Measurements from ENCODE around the gene WWP2. TPM values are rescaled to one million over a fixed set of nuclear protein-coding genes. Genes with fewer than 3 reads are reported as not detected.

The WWP2 gene
- total RNA-seq, 1 experiment from 2014 or later, result 40.2 TPM

DNA sequence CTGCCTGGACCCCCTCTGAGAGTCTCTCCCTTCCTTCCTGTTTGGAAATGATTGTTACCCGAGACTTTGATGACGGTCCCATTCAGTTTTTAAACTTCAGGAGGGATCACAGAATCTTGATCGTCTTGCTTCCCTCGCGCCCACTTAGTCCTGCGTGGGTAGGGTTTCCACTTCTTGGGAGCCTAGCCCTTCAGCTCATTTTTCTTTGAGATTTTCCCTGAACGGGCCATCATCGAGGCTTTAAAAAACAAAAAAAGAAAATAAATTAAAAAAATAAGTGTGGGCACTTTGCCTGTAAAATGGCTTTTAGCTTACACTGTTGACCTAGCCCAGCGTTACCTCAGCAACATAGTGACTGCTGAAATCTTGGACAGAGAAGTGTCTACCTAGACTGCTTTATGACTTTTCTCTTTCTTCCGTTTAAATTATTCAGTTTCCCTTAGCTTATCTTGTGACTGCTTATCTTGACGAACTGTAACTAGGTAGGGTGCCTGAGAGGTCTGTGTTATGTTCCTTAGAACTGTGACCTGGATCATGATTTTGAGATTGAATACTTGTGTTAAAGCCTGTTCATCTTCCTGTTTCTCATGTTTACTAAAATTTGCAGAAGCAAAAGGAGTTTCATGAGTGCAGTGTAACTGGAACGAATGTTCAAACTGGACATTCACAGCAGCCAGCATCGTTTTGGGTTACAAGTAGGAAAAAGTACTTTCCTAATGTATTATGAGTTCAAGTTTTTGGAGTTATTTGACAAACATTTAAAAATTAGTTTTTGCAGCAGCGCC lies 874 bp downstream of the WWP2 start:
- Histone ChIP-seq H2BK20ac (ENCODE audit: low read depth, low read length, poor library complexity, severe bottlenecking) (no peak overlapping the region), H3K9ac (ENCODE audit: extremely low read depth, insufficient read length, low read length) (peak overlapping the region; percentile 89), H2BK120ac (ENCODE audit: low read depth, low read length, poor library complexity, severe bottlenecking) (no peak overlapping the region), H4K91ac (ENCODE audit: insufficient read length, low read depth, low read length) (no peak overlapping the region), H3K9me3 (ENCODE audit: control insufficient read depth, low read depth, low read length) (no peaks in the 10 kb centered on the region), H2AK5ac (ENCODE audit: insufficient read length, low read length) (no peak overlapping the region), H3K23ac (ENCODE audit: insufficient read length, low read depth, low read length) (no peak overlapping the region), H3T11ph (ENCODE audit: low read length) (no peak overlapping the region), H3K79me2 (ENCODE audit: insufficient read depth, low read length) (peaks cover 10% of the 10 kb centered on the region; the same call in 1 of the 2 replicates), H3K4me1 (ENCODE audit: insufficient read depth, low read length) (no peaks in the 10 kb centered on the region), H2BK5ac (ENCODE audit: insufficient read length, low read length) (no peak overlapping the region), H3K18ac (ENCODE audit: insufficient read length, low read depth, low read length) (no peak overlapping the region), H3K79me1 (ENCODE audit: insufficient read depth, low read depth, low read length, poor library complexity, severe bottlenecking) (no peaks in the 10 kb centered on the region), H2BK15ac (ENCODE audit: low read depth, low read length) (no peak overlapping the region), H3K27me3 (ENCODE audit: insufficient read depth, low read length) (no peaks in the 10 kb centered on the region), H4K20me1 (ENCODE audit: control insufficient read depth, insufficient read depth, insufficient read length) (no peaks in the 10 kb centered on the region), H3K27ac (ENCODE audit: insufficient read length, low read depth, low read length) (no peak overlapping the region), H4K8ac (replicated peaks; ENCODE audit: insufficient read length, low read depth, low read length) (no peak overlapping the region), H3K4me2 (ENCODE audit: insufficient read depth, insufficient read length, low read length) (peak overlapping the region; percentile 61), H2BK12ac (ENCODE audit: insufficient read length, low read depth, low read length) (no peak overlapping the region), H3K56ac (ENCODE audit: insufficient read length, low read depth, low read length) (no peak overlapping the region), H3K14ac (ENCODE audit: insufficient read depth, low read length) (0 out of 2 replicates have a peak overlapping the region, but pooled peaks have one; percentile 76), H4K5ac (ENCODE audit: insufficient read length, low read depth, low read length) (no peak overlapping the region), H3K23me2 (ENCODE audit: insufficient read length, low read depth, low read length, poor library complexity, severe bottlenecking) (peaks cover 4% of the 10 kb centered on the region), H3K4ac (ENCODE audit: low read depth, low read length) (no peak overlapping the region), H2AFZ (ENCODE audit: low read length) (no peak overlapping the region)
- peaks cover 0 to 2% (median 2%) of the 10 kb centered on the region in 3 experiments; a peak in 4 of 7 replicates for H3K36me3 Mint-ChIP-seq (ENCODE audit: insufficient read depth in 1 of 3, low read depth in 3 of 3)
- peaks cover 0 to 3% of the 10 kb centered on the region in 2 experiments; a peak in 2 of 5 replicates for H3K9me3 Mint-ChIP-seq
- TF ChIP-seq, protein P1, sequence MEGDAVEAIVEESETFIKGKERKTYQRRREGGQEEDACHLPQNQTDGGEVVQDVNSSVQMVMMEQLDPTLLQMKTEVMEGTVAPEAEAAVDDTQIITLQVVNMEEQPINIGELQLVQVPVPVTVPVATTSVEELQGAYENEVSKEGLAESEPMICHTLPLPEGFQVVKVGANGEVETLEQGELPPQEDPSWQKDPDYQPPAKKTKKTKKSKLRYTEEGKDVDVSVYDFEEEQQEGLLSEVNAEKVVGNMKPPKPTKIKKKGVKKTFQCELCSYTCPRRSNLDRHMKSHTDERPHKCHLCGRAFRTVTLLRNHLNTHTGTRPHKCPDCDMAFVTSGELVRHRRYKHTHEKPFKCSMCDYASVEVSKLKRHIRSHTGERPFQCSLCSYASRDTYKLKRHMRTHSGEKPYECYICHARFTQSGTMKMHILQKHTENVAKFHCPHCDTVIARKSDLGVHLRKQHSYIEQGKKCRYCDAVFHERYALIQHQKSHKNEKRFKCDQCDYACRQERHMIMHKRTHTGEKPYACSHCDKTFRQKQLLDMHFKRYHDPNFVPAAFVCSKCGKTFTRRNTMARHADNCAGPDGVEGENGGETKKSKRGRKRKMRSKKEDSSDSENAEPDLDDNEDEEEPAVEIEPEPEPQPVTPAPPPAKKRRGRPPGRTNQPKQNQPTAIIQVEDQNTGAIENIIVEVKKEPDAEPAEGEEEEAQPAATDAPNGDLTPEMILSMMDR (conservative IDR thresholded peaks at IDR 0.05), result no peak
- no peak for DNase-seq
- WGBS (ENCODE audit: extremely low coverage, insufficient read length, low lambda C conversion rate), result no CpG with 5 or more reads among the region's 14 CpGs
- H3K27ac Mint-ChIP-seq, result peak overlapping the region; percentile 88 to 96 (median 89); a peak in 6 of 7 replicates
- H3K27me3 Mint-ChIP-seq (ENCODE audit: low read depth), result peaks cover 4% of the 10 kb centered on the region
- H3K4me1 Mint-ChIP-seq, result peaks cover 6 to 7% of the 10 kb centered on the region in 2 experiments
- H3K4me3 Mint-ChIP-seq, result peak overlapping the region; percentile 95 to 98

All from H9 (cell line).